IMR-90 (cell line): ENCODE results near the gene BCO2. TPM values are rescaled to one million over a fixed set of nuclear protein-coding genes. Genes with fewer than 3 reads are reported as not detected.

ENCODE experiments used
- ATAC-seq: fragments of 200-7000 bp; cut with Tn5 transposase; 2 replicates; pipeline ENCODE4 v1.9.1; 2020; ENCODE audit warnings: low read depth, mild to moderate bottlenecking, moderate library complexity
- BruUV-seq: library from RNA; stranded (reverse); fragments of 400-500 nt; replicated peaks from 2 replicates; lab custom pipeline; 2021; lab: Mats Ljungman, UMichigan
- CTCF ChIA-PET: fragments of 300-600 bp; formaldehyde crosslinking; extraction: SDS; loops from one replicate; lab custom pipeline; 2021; ENCODE audit warnings: antibody characterized with exemption; lab: Yijun Ruan, JAX
- POLR2A ChIA-PET: fragments of 300-600 bp; sonication (Branson Sonifier 250); formaldehyde crosslinking; loops from one replicate; lab custom pipeline; 2022; ENCODE audit warnings: antibody characterized with exemption; ENCODE audit not compliant: unreplicated experiment; lab: Charles Lee
- DNase-seq: peaks from one replicate; pipeline ENCODE4 v3.0.0; 2013
- H2AFZ ChIP-seq: replicated peaks from 2 replicates; pipeline ENCODE3; 2013; ENCODE audit warnings: low read length, mild to moderate bottlenecking; ENCODE audit not compliant: poor library complexity
- H2AK5ac ChIP-seq: 2 replicates; pipeline ENCODE4 v1.6.1; 2013; ENCODE audit warnings: low read depth, low read length, inconsistent platforms
- H2AK9ac ChIP-seq: replicated peaks from 2 replicates; pipeline ENCODE3; 2013; ENCODE audit warnings: mild to moderate bottlenecking, low read depth, low read length, moderate library complexity; ENCODE audit not compliant: poor library complexity
- H2BK120ac ChIP-seq: 2 replicates; pipeline ENCODE4 v1.6.1; 2013; ENCODE audit warnings: low read depth, low read length, inconsistent platforms
- H2BK15ac ChIP-seq: 3 replicates; pipeline ENCODE4 v1.6.1; 2013; ENCODE audit warnings: low read depth, low read length, inconsistent platforms
- H2BK20ac ChIP-seq: 2 replicates; pipeline ENCODE4 v1.6.1; 2013; ENCODE audit warnings: low read depth, mild to moderate bottlenecking, inconsistent platforms, low read length, moderate library complexity
- H2BK5ac ChIP-seq: 2 replicates; pipeline ENCODE4 v1.6.1; 2013; ENCODE audit warnings: mild to moderate bottlenecking, low read depth, low read length, inconsistent platforms; ENCODE audit not compliant: poor library complexity, severe bottlenecking
- H3K14ac ChIP-seq: replicated peaks from 2 replicates; pipeline ENCODE4 v1.6.1; 2013; ENCODE audit warnings: low read depth, low read length, inconsistent platforms
- H3K18ac ChIP-seq: 2 replicates; pipeline ENCODE4 v1.6.1; 2013; ENCODE audit warnings: low read depth, low read length, control low read depth
- H3K23ac ChIP-seq: 2 replicates; pipeline ENCODE4 v1.6.1; 2013; ENCODE audit warnings: low read depth, low read length, inconsistent platforms
- H3K27ac ChIP-seq: 2 replicates; pipeline ENCODE4 v1.5.1; 2013; ENCODE audit warnings: mild to moderate bottlenecking, control low read depth, low read length; ENCODE audit not compliant: insufficient read depth
- H3K27me3 ChIP-seq: 2 replicates; pipeline ENCODE4 v1.6.1; 2013; ENCODE audit warnings: low read length; ENCODE audit not compliant: control insufficient read depth, insufficient read depth
- H3K36me3 ChIP-seq: 2 replicates; pipeline ENCODE4 v1.6.1; 2013; ENCODE audit warnings: low read length, mixed read lengths; ENCODE audit not compliant: control insufficient read depth, insufficient read depth
- H3K4ac ChIP-seq: 2 replicates; pipeline ENCODE4 v1.6.1; 2013; ENCODE audit warnings: low read depth, low read length, inconsistent platforms
- H3K4me1 ChIP-seq: 2 replicates; pipeline ENCODE4 v1.6.1; 2013; ENCODE audit warnings: low read length, mixed read lengths; ENCODE audit not compliant: control insufficient read depth, insufficient read depth
- H3K4me2 ChIP-seq: 2 replicates; pipeline ENCODE4 v1.6.1; 2013; ENCODE audit warnings: low read depth, mild to moderate bottlenecking, control low read depth, low read length, moderate library complexity
- H3K4me3 ChIP-seq: 2 replicates; pipeline ENCODE4 v1.5.1; 2013; ENCODE audit warnings: low read depth, mild to moderate bottlenecking, control low read depth, low read length, moderate library complexity; ENCODE audit not compliant: insufficient read depth
- H3K56ac ChIP-seq: 2 replicates; pipeline ENCODE4 v1.6.1; 2013; ENCODE audit warnings: low read length, inconsistent platforms; ENCODE audit not compliant: insufficient read depth; ENCODE audit errors: extremely low read depth
- H3K79me1 ChIP-seq, 2 experiments: 2 replicates each; pipeline ENCODE4 v1.6.1; 2013; ENCODE audit warnings: low read length in 2 of 2, inconsistent platforms in 1 of 2, low read depth in 1 of 2
- H3K9ac ChIP-seq: 2 replicates; pipeline ENCODE4 v1.6.1; 2013; ENCODE audit warnings: low read depth, low read length, control low read depth
- H3K9me1 ChIP-seq: 2 replicates; pipeline ENCODE4 v1.6.1; 2013; ENCODE audit warnings: low read length, inconsistent platforms; ENCODE audit not compliant: insufficient read depth
- H3K9me3 ChIP-seq: 2 replicates; pipeline ENCODE4 v1.6.1; 2013; ENCODE audit warnings: low read length; ENCODE audit not compliant: control insufficient read depth, insufficient read depth
- H4K20me1 ChIP-seq: 2 replicates; pipeline ENCODE4 v1.6.1; 2013; ENCODE audit warnings: low read length, inconsistent platforms; ENCODE audit not compliant: insufficient read depth
- H4K5ac ChIP-seq: 2 replicates; pipeline ENCODE4 v1.6.1; 2013; ENCODE audit warnings: mild to moderate bottlenecking, low read depth, low read length, control low read depth
- H4K8ac ChIP-seq, 2 experiments: 2 replicates each; pipeline ENCODE4 v1.6.1; 2013; ENCODE audit warnings: low read depth in 2 of 2, low read length in 2 of 2, control low read depth in 1 of 2, inconsistent platforms in 1 of 2
- H4K91ac ChIP-seq: 2 replicates; pipeline ENCODE4 v1.6.1; 2013; ENCODE audit warnings: low read depth, low read length, inconsistent platforms; ENCODE audit not compliant: insufficient read depth
- BHLHE40 ChIP-seq: fragments of 150-350 bp; IDR thresholded peaks from 2 replicates; pipeline ENCODE4 v1.6.1; 2016; ENCODE audit warnings: mild to moderate bottlenecking, low read depth, low read length
- CEBPB ChIP-seq: IDR thresholded peaks from 2 replicates; pipeline ENCODE4 v1.6.1; 2012; ENCODE audit warnings: low read depth, low read length, improper control_type of control experiment
- CHD1 ChIP-seq: IDR thresholded peaks from 2 replicates; pipeline ENCODE4 v1.6.1; 2012; ENCODE audit warnings: low read depth, low read length, improper control_type of control experiment
- FOS ChIP-seq: fragments of 150-350 bp; IDR thresholded peaks from 2 replicates; pipeline ENCODE4 v1.6.1; 2016; ENCODE audit warnings: low read depth, low read length
- MAFK ChIP-seq: IDR thresholded peaks from 2 replicates; pipeline ENCODE4 v1.6.1; 2012; ENCODE audit warnings: low read depth, low read length, improper control_type of control experiment
- MAZ ChIP-seq: IDR thresholded peaks from 2 replicates; pipeline ENCODE4 v1.6.1; 2012; ENCODE audit warnings: low read depth, mild to moderate bottlenecking, low read length, improper control_type of control experiment, moderate library complexity, borderline replicate concordance
- MXI1 ChIP-seq: IDR thresholded peaks from 2 replicates; pipeline ENCODE4 v1.6.1; 2012; ENCODE audit warnings: low read depth, mild to moderate bottlenecking, low read length, moderate library complexity, borderline replicate concordance
- NFE2L2 ChIP-seq: fragments of 150-350 bp; IDR thresholded peaks from 2 replicates; pipeline ENCODE4 v1.6.1; 2016; ENCODE audit warnings: low read depth, mild to moderate bottlenecking, low read length
- POLR2A ChIP-seq: IDR thresholded peaks from 2 replicates; pipeline ENCODE4 v1.6.1; 2012; ENCODE audit warnings: mild to moderate bottlenecking, low read depth, low read length
- RAD21 ChIP-seq: IDR thresholded peaks from 2 replicates; pipeline ENCODE4 v1.6.1; 2012; ENCODE audit warnings: low read length, improper control_type of control experiment
- RCOR1 ChIP-seq: IDR thresholded peaks from 2 replicates; pipeline ENCODE4 v1.6.1; 2012; ENCODE audit warnings: mild to moderate bottlenecking, low read length, improper control_type of control experiment; ENCODE audit not compliant: insufficient replicate concordance
- RFX5 ChIP-seq: IDR thresholded peaks from 2 replicates; pipeline ENCODE4 v1.8.0; 2012; ENCODE audit warnings: low read depth, mild to moderate bottlenecking, low read length, moderate library complexity
- SMC3 ChIP-seq: fragments of 150-350 bp; IDR thresholded peaks from 2 replicates; pipeline ENCODE4 v1.6.1; 2016; ENCODE audit warnings: low read depth, mild to moderate bottlenecking, antibody characterized with exemption, low read length, moderate library complexity
- WGBS, 2 experiments: methylation state at CpG; one replicate each; pipeline versions ENCODE4 v1.1.5 to v1.1.7; 2013; ENCODE audit warnings: missing lambda C conversion rate in 2 of 2; ENCODE audit not compliant: insufficient read length in 1 of 2; ENCODE audit errors: extremely low coverage in 2 of 2; 5-methylcytosine and 5-hydroxymethylcytosine counted together
- dilution Hi-C: fragments of 300-500 bp; cut with HindIII; formaldehyde crosslinking; loops from one replicate; pipeline ENCODE4 v1.14.3; 2018; ENCODE audit warnings: low sequenced_read_pairs; ENCODE audit not compliant: unreplicated experiment
- in situ Hi-C: fragments of 300-500 bp; cut with MboI; formaldehyde crosslinking; loops from 3 replicates; pipeline ENCODE4 v1.14.3; 2019; ENCODE audit warnings: low sequenced_read_pairs, inconsistent platforms, mixed read lengths
- intact Hi-C: fragments of 100-400 bp; cut with micrococcal nuclease; formaldehyde crosslinking; loops from 2 replicates; pipeline ENCODE4 v1.10.0; 2022
- polyA plus RNA-seq, 3 experiments: library from polyadenylated mRNA; depleted of rRNA; stranded (reverse); fragments of >200 nt; gene quantifications; 2 replicates each; pipeline ENCODE4 v1.2.3, GENCODE V29; 2012; ENCODE audit warnings: low replicate concordance in 1 of 3
- total RNA-seq: library from RNA; depleted of rRNA; stranded (reverse); fragments of >200 nt; gene quantifications from 2 replicates; pipeline ENCODE4 v1.2.3, GENCODE V29; 2012
- TF ChIP-seq, protein P1 (sequence below): fragments of 150-350 bp; IDR thresholded peaks from 2 replicates; pipeline ENCODE4 v1.6.1; 2017; ENCODE audit warnings: mild to moderate bottlenecking, antibody characterized with exemption, low read length, low read depth
- TF ChIP-seq, protein P2 (sequence below): fragments of 150-350 bp; IDR thresholded peaks from 2 replicates; pipeline ENCODE4 v1.6.1; 2016; ENCODE audit warnings: low read depth, mild to moderate bottlenecking, low read length, moderate library complexity, borderline replicate concordance
- TF ChIP-seq, protein P3 (sequence below): conservative IDR thresholded peaks from 2 replicates; pipeline ENCODE4 v1.5.1; 2012; ENCODE audit warnings: mild to moderate bottlenecking, low read depth, low read length, improper control_type of control experiment

Gene BCO2
- total and polyA plus RNA-seq, 2 of the 4 experiments (the other 2 are of a cell fraction), result 0.18 to 0.68 TPM

DNA sequence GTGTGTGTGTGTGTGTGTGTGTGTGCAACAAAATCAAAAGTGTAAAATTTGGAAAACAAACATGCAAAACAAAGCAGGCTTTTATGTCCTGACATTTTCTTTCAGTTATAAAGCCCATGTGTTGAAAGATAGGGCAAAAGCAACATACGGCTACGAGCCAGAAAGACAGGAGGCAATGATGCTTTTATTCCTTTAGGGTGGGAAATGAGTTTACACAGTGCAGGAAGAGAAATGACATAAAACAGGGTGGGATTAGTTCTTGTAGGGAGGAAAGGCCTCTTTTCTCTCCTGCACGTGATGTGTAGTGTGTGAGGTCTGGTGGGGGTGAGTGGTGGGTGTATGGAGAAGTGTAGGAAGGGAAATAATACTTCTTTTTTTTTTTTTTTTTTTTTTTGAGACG, 40.8 kb upstream of the BCO2 start:
- ATAC-seq, result no peak
- CTCF ChIA-PET, result no interaction called here
- Histone ChIP-seq H4K5ac (no peak overlapping the region), H2AK9ac (no peak overlapping the region), H3K18ac (no peak overlapping the region), H4K91ac (no peak overlapping the region), H3K79me1 (no peaks in the 10 kb centered on the region), H4K20me1 (no peaks in the 10 kb centered on the region), H3K27me3 (no peaks in the 10 kb centered on the region), H2AK5ac (no peak overlapping the region), H3K4me1 (no peaks in the 10 kb centered on the region), H2BK120ac (no peak overlapping the region), H3K9me1 (0 out of 2 replicates have a peak, but pooled peaks cover 4% of the 10 kb centered on the region), H3K9ac (no peak overlapping the region), H3K23ac (no peak overlapping the region), H3K27ac (no peak overlapping the region), H3K56ac (no peak overlapping the region), H3K36me3 (no peaks in the 10 kb centered on the region), H2BK15ac (no peak overlapping the region), H2BK5ac (no peak overlapping the region), H3K4me3 (no peak overlapping the region), H2BK20ac (no peak overlapping the region), H2AFZ (no peak overlapping the region), H3K4me2 (no peak overlapping the region), H3K4ac (no peak overlapping the region), H4K8ac (no peak overlapping the region), H3K14ac (no peak overlapping the region), H3K9me3 (no peaks in the 10 kb centered on the region)
- 100% methylated on average over 2 of the region's 4 CpGs; no CpG with 5 or more reads in 1 of the 2 experiments for WGBS, 2 experiments
- intact Hi-C loops, result no loop called here
- no peak for TF ChIP-seq MXI1
- TF ChIP-seq RAD21, result no peak
- TF ChIP-seq POLR2A, result no peak
- TF ChIP-seq FOS, result no peak
- TF ChIP-seq SMC3, result no peak
- TF ChIP-seq, protein P1, sequence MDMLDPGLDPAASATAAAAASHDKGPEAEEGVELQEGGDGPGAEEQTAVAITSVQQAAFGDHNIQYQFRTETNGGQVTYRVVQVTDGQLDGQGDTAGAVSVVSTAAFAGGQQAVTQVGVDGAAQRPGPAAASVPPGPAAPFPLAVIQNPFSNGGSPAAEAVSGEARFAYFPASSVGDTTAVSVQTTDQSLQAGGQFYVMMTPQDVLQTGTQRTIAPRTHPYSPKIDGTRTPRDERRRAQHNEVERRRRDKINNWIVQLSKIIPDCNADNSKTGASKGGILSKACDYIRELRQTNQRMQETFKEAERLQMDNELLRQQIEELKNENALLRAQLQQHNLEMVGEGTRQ, result no peak
- no peak for TF ChIP-seq CEBPB
- TF ChIP-seq MAZ, result no peak
- TF ChIP-seq, protein P2, sequence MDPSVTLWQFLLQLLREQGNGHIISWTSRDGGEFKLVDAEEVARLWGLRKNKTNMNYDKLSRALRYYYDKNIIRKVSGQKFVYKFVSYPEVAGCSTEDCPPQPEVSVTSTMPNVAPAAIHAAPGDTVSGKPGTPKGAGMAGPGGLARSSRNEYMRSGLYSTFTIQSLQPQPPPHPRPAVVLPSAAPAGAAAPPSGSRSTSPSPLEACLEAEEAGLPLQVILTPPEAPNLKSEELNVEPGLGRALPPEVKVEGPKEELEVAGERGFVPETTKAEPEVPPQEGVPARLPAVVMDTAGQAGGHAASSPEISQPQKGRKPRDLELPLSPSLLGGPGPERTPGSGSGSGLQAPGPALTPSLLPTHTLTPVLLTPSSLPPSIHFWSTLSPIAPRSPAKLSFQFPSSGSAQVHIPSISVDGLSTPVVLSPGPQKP, result no peak
- no peak for TF ChIP-seq MAFK
- TF ChIP-seq BHLHE40, result no peak
- TF ChIP-seq NFE2L2, result no peak
- TF ChIP-seq RCOR1, result no peak
- TF ChIP-seq, protein P3, sequence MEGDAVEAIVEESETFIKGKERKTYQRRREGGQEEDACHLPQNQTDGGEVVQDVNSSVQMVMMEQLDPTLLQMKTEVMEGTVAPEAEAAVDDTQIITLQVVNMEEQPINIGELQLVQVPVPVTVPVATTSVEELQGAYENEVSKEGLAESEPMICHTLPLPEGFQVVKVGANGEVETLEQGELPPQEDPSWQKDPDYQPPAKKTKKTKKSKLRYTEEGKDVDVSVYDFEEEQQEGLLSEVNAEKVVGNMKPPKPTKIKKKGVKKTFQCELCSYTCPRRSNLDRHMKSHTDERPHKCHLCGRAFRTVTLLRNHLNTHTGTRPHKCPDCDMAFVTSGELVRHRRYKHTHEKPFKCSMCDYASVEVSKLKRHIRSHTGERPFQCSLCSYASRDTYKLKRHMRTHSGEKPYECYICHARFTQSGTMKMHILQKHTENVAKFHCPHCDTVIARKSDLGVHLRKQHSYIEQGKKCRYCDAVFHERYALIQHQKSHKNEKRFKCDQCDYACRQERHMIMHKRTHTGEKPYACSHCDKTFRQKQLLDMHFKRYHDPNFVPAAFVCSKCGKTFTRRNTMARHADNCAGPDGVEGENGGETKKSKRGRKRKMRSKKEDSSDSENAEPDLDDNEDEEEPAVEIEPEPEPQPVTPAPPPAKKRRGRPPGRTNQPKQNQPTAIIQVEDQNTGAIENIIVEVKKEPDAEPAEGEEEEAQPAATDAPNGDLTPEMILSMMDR, result no peak
- no peak for TF ChIP-seq RFX5
- TF ChIP-seq CHD1, result no peak
- in situ Hi-C loops, result no loop called here
- dilution Hi-C loops, result no loop called here
- POLR2A ChIA-PET, result no interaction called here
- no peak for DNase-seq
- no TSS peak for BruUV-seq
